Measurements from ENCODE around the gene PLEKHG7. TPM values are rescaled to one million over a fixed set of nuclear protein-coding genes. Genes with fewer than 3 reads are reported as not detected.

Gene PLEKHG7
- total RNA-seq, 1 experiment from 2014 or later, result not detected

GRCh38 chr12:92701441-92701840 lies 1.3 kb upstream of the PLEKHG7 start:
- DNase-seq (ENCODE audit: low read depth, low spot score) (no peak), ATAC-seq (no peak)
- no peak overlapping the region for H3K4me2 ChIP-seq (ENCODE audit: low read length)
- H3K9me3 ChIP-seq (ENCODE audit: control insufficient read depth in 1 of 2, insufficient read depth in 1 of 2, low read depth in 1 of 2, low read length in 2 of 2), result no peaks in the 10 kb centered on the region; a peak in 1 of 4 replicates
- ChIA-PET RAD21 (ENCODE audit: low non-redundant PET in 1 of 2, low total read pairs in 2 of 2, uncharacterized antibody in 2 of 2, unreplicated experiment in 2 of 2) (no interaction called here), CTCF (no interaction called here), POLR2A (no interaction called here)
- intact Hi-C loops (cut with micrococcal nuclease), result no loop called here
- H3K9ac ChIP-seq (ENCODE audit: low read length), result no peak overlapping the region
- no TSS peak for BruUV-seq (replicated peaks)
- no peaks in the 10 kb centered on the region for H3K79me2 ChIP-seq (ENCODE audit: insufficient read depth, low read length)
- no peak for TF ChIP-seq TCF7L2 (IDR thresholded peaks at IDR 0.05; ENCODE audit: borderline replicate concordance, extremely low read depth, insufficient read depth, insufficient read length)
- TF ChIP-seq REST (IDR thresholded peaks at IDR 0.05; ENCODE audit: low read depth), result no peak
- TF ChIP-seq ATF3 (IDR thresholded peaks at IDR 0.05), result no peak
- no peak for TF ChIP-seq ZFX (IDR thresholded peaks at IDR 0.05)
- no peak for TF ChIP-seq MAX (IDR thresholded peaks at IDR 0.05)
- no peak for TF ChIP-seq YY1 (IDR thresholded peaks at IDR 0.05; ENCODE audit: extremely low read depth, insufficient replicate concordance, low read depth, low read length)
- TF ChIP-seq CTCF (IDR thresholded peaks at IDR 0.05 in 2 of 3, conservative IDR thresholded peaks at IDR 0.05 in 1 of 3; ENCODE audit: borderline replicate concordance in 1 of 3, insufficient read depth in 1 of 3, low read depth in 2 of 3, low read length in 2 of 3), result no peak
- TF ChIP-seq POLR2A (IDR thresholded peaks at IDR 0.05; ENCODE audit: borderline replicate concordance, extremely low read depth, insufficient read depth, insufficient read length), result no peak
- TF ChIP-seq RAD21 (IDR thresholded peaks at IDR 0.05; ENCODE audit: low read depth), result no peak
- no peak for TF ChIP-seq EZH2phosphoT487 (IDR thresholded peaks at IDR 0.05; ENCODE audit: borderline replicate concordance)
- TF ChIP-seq SIN3A (IDR thresholded peaks at IDR 0.05; ENCODE audit: low read depth), result no peak
- TF ChIP-seq ELF1 (IDR thresholded peaks at IDR 0.05; ENCODE audit: borderline replicate concordance, low read depth), result no peak
- no peak for TF ChIP-seq EGR1 (IDR thresholded peaks at IDR 0.05; ENCODE audit: low read depth)
- no peak for TF ChIP-seq EZH2 (IDR thresholded peaks at IDR 0.05)
- no peak for TF ChIP-seq POLR2AphosphoS5 (IDR thresholded peaks at IDR 0.05; ENCODE audit: low read depth, low read length)
- no peak for TF ChIP-seq SRF (IDR thresholded peaks at IDR 0.05; ENCODE audit: low read depth)
- H3K27ac ChIP-seq (ENCODE audit: low read depth, low read length), result no peak overlapping the region
- no peak overlapping the region for H2AFZ ChIP-seq (ENCODE audit: low read depth, low read length, poor library complexity, severe bottlenecking)
- no peaks in the 10 kb centered on the region for H4K20me1 ChIP-seq (ENCODE audit: insufficient read depth)
- H3K4me1 ChIP-seq (ENCODE audit: control insufficient read depth in 1 of 2, insufficient read depth in 2 of 2, low read length in 2 of 2), result no peaks in the 10 kb centered on the region
- no peaks in the 10 kb centered on the region for H3K27me3 ChIP-seq (ENCODE audit: insufficient read depth, low read length)
- no peaks in the 10 kb centered on the region for H3K9me2 ChIP-seq (ENCODE audit: insufficient read depth)
- no peaks in the 10 kb centered on the region for H3K36me3 ChIP-seq (ENCODE audit: control insufficient read depth in 1 of 2, insufficient read depth in 2 of 2, low read length in 2 of 2)
- no peak overlapping the region for H3K4me3 ChIP-seq (replicated peaks in 1 of 2; ENCODE audit: low read depth in 1 of 2, low read length in 2 of 2)

Measured in HCT116 (cell line).